SW480 (cell line): ENCODE data around the gene HOXD3.

Experiments used
- DNase-seq: peaks from one replicate; pipeline ENCODE4 v3.0.0-alpha.2; 2016; ENCODE audit warnings: low spot score

HOXD3 gene

GRCh38 chr2:176212276-176212675, 55.2 kb downstream of the HOXD3 start:
- DNase-seq: no peak

- DNase-seq: no peak
Measured at GRCh38 chr2:176213406-176213805, 56.3 kb downstream of the HOXD3 start.
